GM12864 (cell line): ENCODE measurements around the gene SMYD5.

Source experiments
- DNase-seq: peaks from one replicate; pipeline ENCODE4 v3.0.0-alpha.2; 2011; ENCODE audit warnings: low read depth
- H3K4me3 ChIP-seq: 2 replicates; pipeline ENCODE4 v1.5.1; 2011; ENCODE audit warnings: mild to moderate bottlenecking, low read depth, low read length, control low read depth
- TF ChIP-seq, protein P1 (sequence below): IDR thresholded peaks from 2 replicates; pipeline ENCODE4 v1.5.1; 2011; ENCODE audit warnings: low read depth, mild to moderate bottlenecking, moderate library complexity, low read length, control low read depth, inconsistent platforms; ENCODE audit errors: missing control alignments

Gene SMYD5

DNA sequence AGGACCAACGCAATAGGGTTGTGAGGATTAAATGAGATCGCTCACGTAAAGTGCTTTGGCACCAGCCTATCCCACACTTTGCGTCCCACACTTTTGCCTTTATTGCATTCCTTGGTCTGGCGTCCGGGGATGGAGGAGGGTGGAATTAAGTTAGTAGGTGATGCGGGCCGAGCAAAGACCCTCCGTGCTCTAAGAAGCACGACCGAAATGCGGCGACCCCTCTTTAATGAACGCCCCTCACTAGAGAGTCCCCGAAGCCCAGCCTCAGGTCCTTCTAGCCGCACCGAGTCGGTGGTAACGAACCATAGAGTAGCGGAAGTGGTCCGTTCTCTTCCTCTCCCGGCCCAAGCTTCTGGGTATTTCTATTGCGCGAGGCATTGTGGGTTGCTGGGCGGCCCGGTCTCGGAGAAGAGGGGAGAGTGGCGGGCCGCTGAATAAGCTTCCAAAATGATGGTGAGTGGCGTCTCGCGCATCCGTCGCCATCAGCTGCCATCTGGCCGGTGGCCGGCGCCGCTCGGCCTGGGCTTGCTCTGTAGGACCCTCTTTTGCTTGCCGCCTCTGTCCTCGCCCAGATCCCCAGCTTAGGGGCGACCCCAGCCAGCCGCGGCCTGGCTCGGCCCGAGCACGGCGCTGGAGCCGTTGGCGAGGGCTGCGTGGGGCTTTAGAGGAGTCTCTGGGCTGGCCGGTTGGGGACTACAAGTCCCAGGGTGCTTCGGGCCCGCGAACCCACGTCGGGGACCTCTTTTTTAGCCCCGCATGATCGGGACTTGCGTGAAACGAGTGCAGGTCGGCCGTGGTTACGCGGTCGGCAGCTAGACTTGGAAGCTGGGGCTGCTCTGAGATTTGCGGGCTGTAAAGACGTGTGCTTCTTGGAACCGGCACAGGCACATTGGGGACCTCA, 20.1 kb downstream of the SMYD5 start, which contains the start of gene CCT7:
Gene CCT7, plus strand, starts transcription at position 377 of the 901 bp plus-strand sequence. Its CDS starts 71 bp downstream, at position 448.
- DNase-seq: peak; percentile 79

DNA sequence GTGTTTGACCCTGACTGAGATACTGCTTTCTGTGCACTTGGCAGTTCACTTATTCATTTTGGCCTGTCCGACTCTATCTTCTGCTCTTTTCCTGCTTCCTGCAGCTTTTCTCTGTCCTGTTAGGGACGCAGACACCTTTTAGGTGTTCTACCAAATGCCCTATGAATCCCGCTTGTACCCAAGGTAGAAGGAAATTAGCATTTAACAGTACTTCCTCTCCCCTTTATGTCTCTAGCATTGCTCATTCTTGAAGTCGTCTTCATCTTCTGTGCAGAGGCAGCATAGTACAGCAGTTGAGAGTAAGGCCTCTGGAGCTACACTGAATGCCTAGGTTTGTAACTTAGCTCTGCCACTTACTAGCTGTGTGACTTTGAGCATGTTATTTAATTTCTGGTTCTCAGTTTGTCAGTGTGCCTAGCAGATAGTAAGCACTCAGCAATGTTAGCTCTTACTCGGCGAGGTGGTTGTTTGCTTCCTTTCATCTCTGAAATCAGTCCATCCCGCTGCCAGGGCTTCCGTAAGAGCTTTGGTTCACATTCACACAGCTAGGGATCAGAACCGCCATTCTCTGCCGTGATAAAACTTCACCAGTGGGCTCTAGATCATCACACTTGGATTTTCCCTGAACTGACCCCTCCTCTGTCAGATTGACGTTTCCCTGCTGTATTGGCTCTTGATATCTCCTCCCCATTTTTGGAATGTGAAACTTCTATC, 21.4 kb downstream of the SMYD5 start:
- DNase-seq: no peak
- TF ChIP-seq, protein P1, sequence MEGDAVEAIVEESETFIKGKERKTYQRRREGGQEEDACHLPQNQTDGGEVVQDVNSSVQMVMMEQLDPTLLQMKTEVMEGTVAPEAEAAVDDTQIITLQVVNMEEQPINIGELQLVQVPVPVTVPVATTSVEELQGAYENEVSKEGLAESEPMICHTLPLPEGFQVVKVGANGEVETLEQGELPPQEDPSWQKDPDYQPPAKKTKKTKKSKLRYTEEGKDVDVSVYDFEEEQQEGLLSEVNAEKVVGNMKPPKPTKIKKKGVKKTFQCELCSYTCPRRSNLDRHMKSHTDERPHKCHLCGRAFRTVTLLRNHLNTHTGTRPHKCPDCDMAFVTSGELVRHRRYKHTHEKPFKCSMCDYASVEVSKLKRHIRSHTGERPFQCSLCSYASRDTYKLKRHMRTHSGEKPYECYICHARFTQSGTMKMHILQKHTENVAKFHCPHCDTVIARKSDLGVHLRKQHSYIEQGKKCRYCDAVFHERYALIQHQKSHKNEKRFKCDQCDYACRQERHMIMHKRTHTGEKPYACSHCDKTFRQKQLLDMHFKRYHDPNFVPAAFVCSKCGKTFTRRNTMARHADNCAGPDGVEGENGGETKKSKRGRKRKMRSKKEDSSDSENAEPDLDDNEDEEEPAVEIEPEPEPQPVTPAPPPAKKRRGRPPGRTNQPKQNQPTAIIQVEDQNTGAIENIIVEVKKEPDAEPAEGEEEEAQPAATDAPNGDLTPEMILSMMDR: no peak

More for the DNA sequence above, 20.1 kb downstream of the SMYD5 start, which contains the start of gene CCT7:
- H3K4me3 ChIP-seq: peak within 1 kb of the TSS; percentile 78
- TF ChIP-seq, protein P1: no peak

DNA sequence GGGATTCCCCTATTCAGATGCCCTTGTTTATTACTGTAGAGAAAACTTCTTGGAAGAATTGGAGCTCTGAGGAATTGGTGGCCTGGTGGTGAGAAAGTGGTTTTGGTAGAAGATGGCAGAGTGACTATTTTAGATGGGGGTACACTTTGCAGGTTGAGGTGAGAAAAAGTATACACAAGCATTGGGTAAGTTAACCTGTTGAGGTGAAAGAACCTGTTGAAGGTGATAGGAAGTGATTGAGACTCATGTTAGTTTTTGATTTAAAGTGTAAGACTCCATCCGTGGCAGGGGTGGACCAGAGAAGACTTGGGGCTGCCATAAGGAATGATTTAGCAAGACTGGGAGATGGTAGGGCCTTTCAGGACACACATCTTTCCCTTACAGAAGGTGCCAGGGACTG, 23.1 kb downstream of the SMYD5 start:
- no peak for DNase-seq
- TF ChIP-seq, protein P1: no peak
- H3K4me3 ChIP-seq: no peak overlapping the region

More for the DNA sequence above, 21.4 kb downstream of the SMYD5 start:
- H3K4me3 ChIP-seq: peak overlapping the region; percentile 78

DNA sequence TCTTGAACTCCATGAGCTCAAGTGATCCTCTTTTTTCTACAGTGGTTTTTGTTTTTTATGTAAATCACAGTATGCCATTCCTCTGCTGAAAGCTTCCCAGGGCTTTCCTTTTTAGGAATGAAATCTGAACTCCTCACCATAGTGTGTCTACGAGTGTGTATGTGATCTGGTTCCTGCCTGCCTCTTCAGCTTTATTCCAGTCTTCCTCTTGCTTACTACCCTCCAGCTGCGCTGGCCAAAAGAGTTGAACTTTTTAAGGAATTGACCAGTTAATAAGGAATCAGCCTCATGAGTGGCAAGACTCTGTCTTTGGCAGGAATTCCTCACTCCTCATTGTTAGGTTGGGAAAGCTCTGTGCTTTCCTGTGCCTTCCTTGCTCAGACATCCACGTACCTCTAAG, 24.1 kb downstream of the SMYD5 start:
- TF ChIP-seq, protein P1: no peak
- no peak for DNase-seq
- H3K4me3 ChIP-seq: no peak overlapping the region

DNA sequence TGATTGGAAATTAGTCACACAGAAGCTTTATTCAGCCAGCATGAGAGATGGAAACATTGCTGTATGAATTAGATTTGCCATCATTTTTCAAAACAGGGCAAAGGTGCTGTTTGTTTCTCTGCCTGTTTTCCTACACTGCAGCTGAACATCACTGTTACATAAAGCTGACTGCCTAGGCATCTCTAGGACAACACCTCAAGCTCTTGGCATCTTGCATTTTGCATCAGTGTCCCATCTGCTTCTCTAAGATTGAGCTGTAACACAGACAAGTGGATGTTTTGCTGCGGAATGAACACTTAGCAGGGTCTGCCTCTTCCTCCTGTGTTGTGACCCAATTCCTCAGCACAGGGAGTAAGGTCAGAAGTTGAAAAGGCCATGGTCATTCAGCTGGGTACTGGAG, 24.9 kb downstream of the SMYD5 start:
- H3K4me3 ChIP-seq: no peak overlapping the region
- no peak for DNase-seq
- TF ChIP-seq, protein P1: no peak

DNA sequence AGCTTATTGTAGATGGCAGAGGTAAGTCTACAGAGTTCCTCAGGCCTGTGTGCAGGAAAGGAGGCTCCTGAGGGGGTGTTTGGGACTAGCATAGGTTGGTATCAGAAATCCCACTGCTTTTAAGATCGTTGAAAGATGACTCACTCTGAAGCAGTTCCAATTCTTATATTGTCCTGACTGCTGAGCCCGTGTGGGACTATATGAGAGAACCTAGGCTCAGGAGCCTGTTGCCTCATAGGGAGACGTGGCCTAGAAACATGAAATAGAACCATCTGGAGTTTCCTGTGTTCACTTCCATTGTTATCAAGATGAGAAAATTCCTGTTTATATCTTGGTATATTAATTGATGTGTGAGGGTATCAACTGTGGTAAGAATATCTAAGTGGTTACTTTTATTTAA, 25.7 kb downstream of the SMYD5 start:
- TF ChIP-seq, protein P1: no peak
- DNase-seq: no peak
- H3K4me3 ChIP-seq: no peak overlapping the region
